Osteoblast (primary cell): Measurements from ENCODE around the gene BTBD3. TPM values are rescaled to one million over a fixed set of nuclear protein-coding genes. Genes with fewer than 3 reads are reported as not detected.

Source experiments
- DNase-seq: peaks from one replicate; pipeline ENCODE4 v3.0.0; 2011; ENCODE audit warnings: low spot score, mixed read lengths; ENCODE audit not compliant: insufficient read length; ENCODE audit errors: missing footprints
- H2AFZ ChIP-seq: 2 replicates; pipeline ENCODE4 v1.6.0; 2011; ENCODE audit warnings: mild to moderate bottlenecking, low read length
- H3K27ac ChIP-seq: 2 replicates; pipeline ENCODE4 v1.5.1; 2011; ENCODE audit warnings: mild to moderate bottlenecking, low read depth, low read length, moderate library complexity
- H3K27me3 ChIP-seq: 2 replicates; pipeline ENCODE4 v1.6.0; 2012; ENCODE audit warnings: mild to moderate bottlenecking, control low read depth, inconsistent platforms, low read length, moderate library complexity; ENCODE audit not compliant: insufficient read depth
- H3K36me3 ChIP-seq: 2 replicates; pipeline ENCODE4 v1.5.1; 2011; ENCODE audit warnings: mild to moderate bottlenecking, low read length, control low read depth, moderate library complexity; ENCODE audit not compliant: insufficient read depth
- H3K4me1 ChIP-seq: 2 replicates; pipeline ENCODE4 v1.5.1; 2011; ENCODE audit warnings: mild to moderate bottlenecking, low read length, control low read depth, moderate library complexity; ENCODE audit not compliant: insufficient read depth
- H3K4me2 ChIP-seq: 2 replicates; pipeline ENCODE4 v1.6.0; 2011; ENCODE audit warnings: mild to moderate bottlenecking, low read length; ENCODE audit not compliant: insufficient read depth
- H3K4me3 ChIP-seq: fragments of 200-600 bp; sonication (generic); 3 replicates; pipeline ENCODE4 v1.5.1; 2012; ENCODE audit warnings: mild to moderate bottlenecking, low read length, inconsistent platforms; ENCODE audit not compliant: insufficient read depth
- H3K79me2 ChIP-seq: 2 replicates; pipeline ENCODE4 v1.6.0; 2012; ENCODE audit warnings: mild to moderate bottlenecking, low read length, control low read depth, inconsistent platforms; ENCODE audit not compliant: insufficient read depth
- H3K9me3 ChIP-seq: 2 replicates; pipeline ENCODE4 v1.5.1; 2011; ENCODE audit warnings: low read depth, low read length, control low read depth
- H4K20me1 ChIP-seq: 2 replicates; pipeline ENCODE4 v1.6.0; 2012; ENCODE audit warnings: mild to moderate bottlenecking, low read length, control low read depth; ENCODE audit not compliant: insufficient read depth
- CTCF ChIP-seq: IDR thresholded peaks from 2 replicates; pipeline ENCODE4 v1.5.1; 2011; ENCODE audit warnings: mild to moderate bottlenecking, low read depth, low read length, moderate library complexity; ENCODE audit errors: extremely low read depth
- total RNA-seq: library from RNA; depleted of rRNA; stranded (reverse); fragments of >200 nt; gene quantifications from 2 replicates; pipeline ENCODE4 v1.2.3, GENCODE V29; 2012

Gene BTBD3
- total RNA-seq, 1 donor = 17.4 TPM

- no peaks in the 10 kb centered on the region for H3K36me3 ChIP-seq
- H3K9me3 ChIP-seq = no peaks in the 10 kb centered on the region
- no peaks in the 10 kb centered on the region for H3K4me1 ChIP-seq
- no peak overlapping the region for H3K27ac ChIP-seq
- no peak for DNase-seq
- no peak overlapping the region for H2AFZ ChIP-seq
- TF ChIP-seq CTCF = no peak
- H3K27me3 ChIP-seq = no peaks in the 10 kb centered on the region
- H4K20me1 ChIP-seq = no peaks in the 10 kb centered on the region
- no peak overlapping the region for H3K4me3 ChIP-seq
- no peaks in the 10 kb centered on the region for H3K79me2 ChIP-seq
- no peak overlapping the region for H3K4me2 ChIP-seq
Measured at GRCh38 chr20:11948806-11949205, 31.1 kb downstream of the BTBD3 start.

GRCh38 chr20:11949711-11950110, 32.0 kb downstream of the BTBD3 start:
- Histone ChIP-seq H3K9me3 (no peaks in the 10 kb centered on the region), H4K20me1 (no peaks in the 10 kb centered on the region), H3K4me1 (no peaks in the 10 kb centered on the region), H3K4me3 (no peak overlapping the region), H3K4me2 (no peak overlapping the region), H3K36me3 (no peaks in the 10 kb centered on the region), H3K27ac (no peak overlapping the region), H3K79me2 (no peaks in the 10 kb centered on the region), H3K27me3 (no peaks in the 10 kb centered on the region), H2AFZ (no peak overlapping the region)
- no peak for TF ChIP-seq CTCF
- DNase-seq = no peak

GRCh38 chr20:11951696-11952095, 34.0 kb downstream of the BTBD3 start:
- H3K36me3 ChIP-seq = no peaks in the 10 kb centered on the region
- H3K27me3 ChIP-seq = no peaks in the 10 kb centered on the region
- no peaks in the 10 kb centered on the region for H3K4me1 ChIP-seq
- no peak for TF ChIP-seq CTCF
- H2AFZ ChIP-seq = no peak overlapping the region
- H4K20me1 ChIP-seq = no peaks in the 10 kb centered on the region
- DNase-seq = no peak
- no peak overlapping the region for H3K4me2 ChIP-seq
- H3K79me2 ChIP-seq = no peaks in the 10 kb centered on the region
- H3K9me3 ChIP-seq = no peaks in the 10 kb centered on the region
- H3K4me3 ChIP-seq = no peak overlapping the region
- H3K27ac ChIP-seq = no peak overlapping the region

- TF ChIP-seq CTCF = no peak
- Histone ChIP-seq H3K4me3 (no peak overlapping the region), H3K79me2 (no peaks in the 10 kb centered on the region), H3K4me2 (no peak overlapping the region), H2AFZ (no peak overlapping the region), H3K27me3 (no peaks in the 10 kb centered on the region), H3K27ac (no peak overlapping the region), H3K4me1 (no peaks in the 10 kb centered on the region), H3K9me3 (no peaks in the 10 kb centered on the region), H3K36me3 (no peaks in the 10 kb centered on the region), H4K20me1 (no peaks in the 10 kb centered on the region)
- no peak for DNase-seq
Measured at GRCh38 chr20:11952639-11953038, 34.9 kb downstream of the BTBD3 start.
